Fibroblast of villous mesenchyme (primary cell): ENCODE data around the gene ABLIM2. TPM values are rescaled to one million over a fixed set of nuclear protein-coding genes. Genes with fewer than 3 reads are reported as not detected.

Experiments used
- DNase-seq: peaks from one replicate; pipeline ENCODE4 v3.0.0-alpha.2; 2010; ENCODE audit warnings: low read depth
- H3K4me3 ChIP-seq: 2 replicates; pipeline ENCODE4 v1.5.1; 2011; ENCODE audit warnings: low read depth, mild to moderate bottlenecking, low read length
- total RNA-seq: library from RNA; depleted of rRNA; stranded (reverse); fragments of >200 nt; gene quantifications from 2 replicates; pipeline ENCODE4 v1.2.3, GENCODE V29; 2012
- TF ChIP-seq, protein P1 (sequence below): IDR thresholded peaks from 2 replicates; pipeline ENCODE4 v1.5.1; 2012; ENCODE audit warnings: low read depth, mild to moderate bottlenecking, low read length; ENCODE audit not compliant: insufficient read depth

Gene ABLIM2
- total RNA-seq, 1 donor, result under 0.01 TPM

DNA sequence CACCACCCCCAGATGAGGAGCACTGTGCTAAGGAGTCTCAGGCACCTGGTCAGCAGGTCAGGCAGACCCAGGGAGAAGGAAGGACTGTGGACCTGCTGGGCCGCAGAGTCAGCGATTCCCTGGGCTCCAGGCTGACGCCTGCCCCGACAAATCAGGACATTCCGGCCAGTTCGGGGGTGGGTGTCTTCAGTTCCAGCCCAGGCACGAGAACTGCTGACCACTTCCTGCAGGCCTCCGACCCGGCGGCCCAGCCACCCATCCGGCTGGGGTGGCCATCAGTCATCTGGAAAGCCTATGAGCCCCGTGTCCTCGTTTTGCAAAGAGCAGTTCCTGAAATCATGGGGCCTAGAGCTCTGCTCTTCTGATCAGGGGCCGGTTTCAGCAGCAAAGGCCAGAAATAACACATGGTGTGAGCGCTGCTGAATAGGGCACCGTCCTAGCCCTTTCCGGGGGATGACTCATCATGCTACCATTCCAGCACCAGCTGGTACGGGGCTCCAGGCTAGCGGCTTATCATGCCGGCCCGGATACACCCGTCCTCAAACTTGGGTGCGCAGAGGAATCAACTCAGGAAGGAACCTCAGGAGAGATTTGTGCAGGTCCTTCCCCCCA lies 32.6 kb upstream of the ABLIM2 start:
- DNase-seq, result peak; percentile 92
- TF ChIP-seq, protein P1, sequence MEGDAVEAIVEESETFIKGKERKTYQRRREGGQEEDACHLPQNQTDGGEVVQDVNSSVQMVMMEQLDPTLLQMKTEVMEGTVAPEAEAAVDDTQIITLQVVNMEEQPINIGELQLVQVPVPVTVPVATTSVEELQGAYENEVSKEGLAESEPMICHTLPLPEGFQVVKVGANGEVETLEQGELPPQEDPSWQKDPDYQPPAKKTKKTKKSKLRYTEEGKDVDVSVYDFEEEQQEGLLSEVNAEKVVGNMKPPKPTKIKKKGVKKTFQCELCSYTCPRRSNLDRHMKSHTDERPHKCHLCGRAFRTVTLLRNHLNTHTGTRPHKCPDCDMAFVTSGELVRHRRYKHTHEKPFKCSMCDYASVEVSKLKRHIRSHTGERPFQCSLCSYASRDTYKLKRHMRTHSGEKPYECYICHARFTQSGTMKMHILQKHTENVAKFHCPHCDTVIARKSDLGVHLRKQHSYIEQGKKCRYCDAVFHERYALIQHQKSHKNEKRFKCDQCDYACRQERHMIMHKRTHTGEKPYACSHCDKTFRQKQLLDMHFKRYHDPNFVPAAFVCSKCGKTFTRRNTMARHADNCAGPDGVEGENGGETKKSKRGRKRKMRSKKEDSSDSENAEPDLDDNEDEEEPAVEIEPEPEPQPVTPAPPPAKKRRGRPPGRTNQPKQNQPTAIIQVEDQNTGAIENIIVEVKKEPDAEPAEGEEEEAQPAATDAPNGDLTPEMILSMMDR, result no peak
- no peak overlapping the region for H3K4me3 ChIP-seq

DNA sequence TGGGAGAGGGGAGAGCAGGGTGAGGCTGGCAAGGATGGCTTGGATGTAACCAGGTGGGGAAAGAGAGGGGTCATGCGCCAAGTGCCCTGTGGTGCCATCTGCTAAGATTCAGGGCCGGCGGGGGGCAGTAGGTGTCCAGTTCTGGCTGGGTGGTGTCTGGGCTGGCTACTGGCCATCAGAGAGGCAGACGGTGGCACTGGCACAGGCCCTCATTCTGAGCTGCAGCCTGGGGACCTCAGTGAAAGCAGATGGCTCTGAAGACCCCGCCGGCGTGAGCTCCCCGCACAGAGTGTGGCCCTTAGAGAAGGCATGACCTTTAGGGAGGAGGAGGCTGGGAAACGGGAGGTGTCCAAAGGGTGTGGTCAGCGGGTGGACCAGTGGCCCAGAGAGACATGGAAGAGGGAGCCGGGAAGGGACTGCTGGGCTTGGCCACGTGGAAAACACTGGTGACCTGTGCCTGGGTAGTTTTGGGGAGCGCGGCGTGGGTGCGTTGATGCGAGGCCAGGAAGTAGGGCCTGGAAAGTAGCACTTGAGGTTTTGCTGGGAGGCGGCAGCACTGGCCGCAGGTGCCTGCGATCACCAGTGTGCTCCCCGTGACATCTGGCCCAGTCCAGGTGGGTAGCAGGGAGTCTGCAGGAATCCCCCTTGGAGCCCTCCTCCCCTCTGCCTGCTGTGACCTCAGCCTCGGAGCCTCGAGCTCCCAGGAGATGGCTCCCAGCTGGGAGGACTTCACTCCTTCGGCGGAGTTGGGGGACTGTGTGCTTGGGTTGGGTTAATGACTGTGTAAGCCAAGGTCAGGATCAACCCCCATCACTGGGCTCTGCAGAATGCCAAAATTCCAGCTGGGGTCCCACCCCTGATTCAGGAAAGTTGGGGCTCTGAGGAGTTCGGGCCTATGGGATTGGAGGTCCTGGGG lies 31.2 kb upstream of the ABLIM2 start:
- no peak for DNase-seq
- no peak overlapping the region for H3K4me3 ChIP-seq
- TF ChIP-seq, protein P1, result no peak

- no peak overlapping the region for H3K4me3 ChIP-seq
- TF ChIP-seq, protein P1, result no peak
- no peak for DNase-seq
These were observed 30.3 kb upstream of the ABLIM2 start for GRCh38 chr4:8188743-8189550.

DNA sequence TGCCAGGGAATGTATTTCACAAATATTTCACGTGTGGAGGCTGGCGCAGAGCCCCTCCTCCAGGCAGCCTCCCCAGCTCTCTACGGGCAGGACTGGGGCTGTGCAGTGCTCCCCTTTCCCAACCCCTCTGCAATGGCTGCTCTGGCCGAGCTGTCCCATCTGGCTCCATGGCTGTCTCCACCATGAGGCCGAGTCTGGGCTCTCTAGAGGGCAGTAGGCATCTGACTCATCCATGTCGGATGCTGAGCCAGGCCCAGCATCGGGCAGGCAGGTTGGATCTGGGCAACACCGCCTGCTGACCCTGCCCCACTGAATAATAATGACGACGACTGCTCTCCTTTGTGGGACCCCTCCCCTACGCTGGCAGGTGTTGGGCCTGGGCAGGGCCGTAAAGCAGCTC lies 29.5 kb upstream of the ABLIM2 start:
- no peak overlapping the region for H3K4me3 ChIP-seq
- DNase-seq, result no peak
- TF ChIP-seq, protein P1, result no peak

DNA sequence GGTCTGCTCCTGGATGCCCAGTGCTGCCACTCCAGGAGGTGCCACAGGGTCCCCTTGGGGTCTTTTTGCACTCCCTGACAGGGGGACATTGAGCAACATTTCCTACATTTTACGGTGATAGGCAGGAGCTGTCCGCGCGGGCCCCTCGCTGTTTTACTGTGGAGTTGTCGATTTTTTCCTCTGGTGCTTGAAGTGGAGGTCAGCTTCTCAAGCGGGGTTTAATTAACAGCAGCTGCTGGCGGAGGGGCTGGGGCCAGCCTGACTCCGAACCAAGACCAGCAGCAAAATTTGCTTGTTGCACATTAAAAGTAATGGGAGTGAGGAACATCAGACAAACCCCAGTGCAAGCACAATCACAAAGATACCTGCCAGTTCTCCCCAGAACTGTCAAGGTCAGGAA lies 27.3 kb upstream of the ABLIM2 start:
- TF ChIP-seq, protein P1, result no peak
- no peak overlapping the region for H3K4me3 ChIP-seq
- DNase-seq, result peak; percentile 45

- TF ChIP-seq, protein P1, result no peak
- DNase-seq, result peak; percentile 64
- no peak overlapping the region for H3K4me3 ChIP-seq
These were observed 26.7 kb upstream of the ABLIM2 start for GRCh38 chr4:8185295-8185694.
